Measurements from ENCODE around the gene TCF12. TPM values are rescaled to one million over a fixed set of nuclear protein-coding genes. Genes with fewer than 3 reads are reported as not detected.
A peak's percentile ranks its signal among the peaks of the same experiment; 100 is the strongest.

The TCF12 gene
- total RNA-seq, 2 donors from 2014 or later, result 69.4 to 140 TPM

DNA sequence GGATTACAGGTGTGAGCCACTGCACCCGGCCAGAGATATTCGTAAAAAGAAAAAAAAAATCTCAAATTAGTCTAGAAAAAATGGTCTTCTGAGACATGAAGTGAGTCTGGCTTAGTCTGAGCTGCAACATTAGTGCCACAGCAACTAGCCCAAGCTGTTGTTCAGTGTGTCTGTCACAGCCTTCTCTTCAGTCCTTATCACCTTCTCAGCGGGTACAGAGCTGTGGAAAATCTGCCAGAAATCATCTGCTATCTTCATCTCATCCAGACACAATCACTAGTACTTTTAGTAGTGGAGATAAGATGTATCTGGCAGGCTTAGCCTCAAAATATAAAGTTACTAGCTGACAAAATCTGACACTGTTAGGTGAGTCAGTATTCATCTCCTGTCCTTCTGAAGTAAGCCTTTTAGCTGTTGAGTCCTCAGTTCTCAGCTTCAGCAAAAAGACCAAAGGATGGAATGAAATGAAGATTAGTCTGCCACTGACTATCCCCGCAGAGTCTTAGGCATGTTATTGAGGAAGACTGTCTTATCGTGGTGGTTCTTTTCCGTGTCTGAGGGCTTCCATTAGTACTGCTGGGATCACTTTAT, 337.4 kb downstream of the TCF12 start:
- H3K4me3 Mint-ChIP-seq, result no peak overlapping the region
- H3K27ac Mint-ChIP-seq, result no peak overlapping the region
- no peaks in the 10 kb centered on the region for H3K9me3 Mint-ChIP-seq
- no peaks in the 10 kb centered on the region for H3K4me1 Mint-ChIP-seq (ENCODE audit: low read depth in 2 of 2)
- H3K36me3 Mint-ChIP-seq, result peaks cover 5% of the 10 kb centered on the region
- DNase-seq (ENCODE audit: low spot score) (no peak), ATAC-seq (no peak)
- no peaks in the 10 kb centered on the region for H3K27me3 Mint-ChIP-seq

DNA sequence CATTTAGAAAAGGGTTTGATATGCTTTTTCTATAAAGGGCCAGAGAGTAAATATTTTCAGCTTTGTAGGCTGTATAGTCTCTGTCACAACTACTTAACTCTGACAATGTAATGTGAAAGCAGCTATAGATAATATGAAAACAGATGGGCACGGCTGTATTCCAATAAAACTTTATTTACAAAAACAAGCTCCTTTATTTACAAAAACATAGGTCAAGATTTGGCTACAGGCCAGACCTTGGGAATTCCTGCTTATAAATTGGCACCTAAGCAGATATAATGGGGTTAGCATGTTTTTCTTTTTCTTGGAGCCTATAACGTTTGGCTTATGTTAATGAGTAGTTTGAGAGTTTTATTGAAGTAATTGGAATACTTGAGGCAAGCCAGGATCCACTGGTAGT, 338.5 kb downstream of the TCF12 start:
- Mint-ChIP-seq H3K4me1 (ENCODE audit: low read depth in 2 of 2) (no peaks in the 10 kb centered on the region), H3K4me3 (no peak overlapping the region), H3K27me3 (no peaks in the 10 kb centered on the region), H3K36me3 (peaks cover 6% of the 10 kb centered on the region), H3K9me3 (no peaks in the 10 kb centered on the region), H3K27ac (no peak overlapping the region)
- ATAC-seq, result no peak
- DNase-seq (ENCODE audit: low spot score), result no peak

DNA sequence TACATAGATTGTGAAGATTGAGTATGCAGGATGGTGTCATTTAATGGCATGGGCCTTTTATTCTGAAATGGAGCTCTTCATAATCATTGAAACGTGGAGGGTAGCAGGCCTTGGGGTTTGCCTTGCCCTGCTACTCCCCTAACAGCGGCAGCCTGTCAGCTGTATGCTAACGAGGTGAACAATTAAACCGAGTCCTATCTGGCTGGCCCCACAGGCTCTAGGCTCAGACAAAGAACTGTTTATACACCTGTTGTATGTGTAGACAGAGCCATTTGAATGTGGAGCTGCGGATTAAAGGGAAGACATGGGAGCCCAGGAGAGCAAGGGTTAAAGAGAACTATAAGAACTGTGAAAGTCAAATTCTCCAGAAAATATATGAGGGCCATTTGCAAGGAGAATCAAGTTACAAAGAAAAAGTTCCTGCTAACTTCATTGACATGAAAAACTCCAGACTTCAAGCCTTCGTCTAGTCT, 341.2 kb downstream of the TCF12 start:
- Mint-ChIP-seq H3K27ac (no peak overlapping the region), H3K9me3 (no peaks in the 10 kb centered on the region), H3K36me3 (peaks cover 16% of the 10 kb centered on the region), H3K4me3 (no peak overlapping the region), H3K4me1 (ENCODE audit: low read depth in 2 of 2) (no peaks in the 10 kb centered on the region), H3K27me3 (no peaks in the 10 kb centered on the region)
- DNase-seq (ENCODE audit: low spot score), result no peak
- ATAC-seq, result no peak

DNA sequence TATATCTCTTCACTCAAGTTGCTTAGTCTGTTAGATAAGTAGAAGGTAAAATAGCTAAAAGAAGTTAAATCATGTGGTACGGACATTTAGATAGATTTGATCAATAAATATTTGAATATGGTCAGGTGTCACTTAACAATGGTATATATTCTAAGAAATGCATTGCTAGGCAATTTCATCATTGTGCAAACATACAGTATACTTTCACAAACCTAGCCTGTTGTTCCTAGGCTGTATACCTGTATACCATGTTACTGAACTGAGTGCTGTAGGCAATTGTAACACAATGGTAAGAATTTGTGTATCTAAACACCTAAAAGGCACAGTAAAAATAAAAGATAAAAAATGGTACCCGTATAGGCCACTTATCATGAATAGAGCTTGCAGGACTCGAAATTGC, 345.1 kb downstream of the TCF12 start:
- Mint-ChIP-seq H3K27ac (no peak overlapping the region), H3K9me3 (no peaks in the 10 kb centered on the region), H3K4me3 (no peak overlapping the region), H3K27me3 (no peaks in the 10 kb centered on the region), H3K36me3 (peaks cover 18% of the 10 kb centered on the region), H3K4me1 (ENCODE audit: low read depth in 2 of 2) (no peaks in the 10 kb centered on the region)
- no peak for DNase-seq (ENCODE audit: low spot score)
- no peak for ATAC-seq

DNA sequence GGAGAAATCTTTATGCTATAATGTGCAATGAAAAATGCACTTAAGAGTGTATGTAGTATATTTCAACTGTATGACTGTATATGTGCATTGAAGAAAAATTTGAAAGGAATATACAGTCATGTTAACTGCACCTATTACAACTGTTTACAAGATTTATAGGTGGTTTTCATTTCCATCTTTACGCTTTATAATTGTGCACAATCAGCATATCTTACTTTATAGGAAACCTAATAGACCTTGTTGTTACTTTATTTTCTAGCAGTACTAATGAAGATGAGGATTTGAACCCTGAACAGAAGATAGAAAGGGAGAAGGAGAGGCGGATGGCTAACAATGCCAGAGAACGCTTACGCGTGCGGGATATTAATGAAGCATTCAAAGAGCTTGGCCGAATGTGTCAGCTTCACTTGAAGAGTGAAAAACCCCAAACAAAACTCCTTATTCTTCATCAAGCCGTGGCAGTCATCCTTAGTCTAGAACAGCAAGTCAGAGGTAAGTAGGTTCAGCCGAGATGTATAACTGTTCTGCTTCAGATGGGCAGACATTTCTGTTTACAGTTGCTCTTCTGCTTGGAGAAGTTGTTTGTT, 354.4 kb downstream of the TCF12 start:
- Mint-ChIP-seq H3K27ac (no peak overlapping the region), H3K36me3 (peaks cover 7% of the 10 kb centered on the region), H3K4me1 (ENCODE audit: low read depth in 2 of 2) (peaks cover 7 to 11% of the 10 kb centered on the region in 2 donors), H3K4me3 (no peak overlapping the region), H3K9me3 (no peaks in the 10 kb centered on the region), H3K27me3 (no peaks in the 10 kb centered on the region)
- DNase-seq (ENCODE audit: low spot score) (no peak), ATAC-seq (no peak)

DNA sequence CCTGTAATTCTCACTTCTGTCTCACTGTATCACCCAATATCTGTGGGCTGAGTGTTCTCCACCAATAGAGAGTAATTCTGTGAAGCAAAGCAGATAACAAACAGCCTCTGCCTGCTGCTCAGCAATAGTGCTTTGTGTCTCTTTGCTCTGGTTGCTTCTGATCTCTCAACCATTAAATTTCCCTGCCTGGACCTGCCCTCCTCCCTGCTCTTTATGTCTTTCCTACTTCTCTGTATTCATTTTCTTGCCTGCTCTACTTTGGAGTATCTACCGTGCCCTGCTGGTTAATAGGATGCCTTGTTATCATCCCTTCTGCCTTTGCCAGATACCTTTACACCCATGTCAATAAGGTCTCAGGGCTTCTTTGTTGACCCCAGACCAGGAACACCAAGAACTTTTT, 355.0 kb downstream of the TCF12 start:
- Mint-ChIP-seq H3K9me3 (no peaks in the 10 kb centered on the region), H3K4me3 (no peak overlapping the region), H3K4me1 (ENCODE audit: low read depth in 2 of 2) (peaks cover 7 to 11% of the 10 kb centered on the region in 2 donors), H3K27me3 (no peaks in the 10 kb centered on the region), H3K27ac (no peak overlapping the region), H3K36me3 (peaks cover 7% of the 10 kb centered on the region)
- ATAC-seq (no peak), DNase-seq (ENCODE audit: low spot score) (no peak)

DNA sequence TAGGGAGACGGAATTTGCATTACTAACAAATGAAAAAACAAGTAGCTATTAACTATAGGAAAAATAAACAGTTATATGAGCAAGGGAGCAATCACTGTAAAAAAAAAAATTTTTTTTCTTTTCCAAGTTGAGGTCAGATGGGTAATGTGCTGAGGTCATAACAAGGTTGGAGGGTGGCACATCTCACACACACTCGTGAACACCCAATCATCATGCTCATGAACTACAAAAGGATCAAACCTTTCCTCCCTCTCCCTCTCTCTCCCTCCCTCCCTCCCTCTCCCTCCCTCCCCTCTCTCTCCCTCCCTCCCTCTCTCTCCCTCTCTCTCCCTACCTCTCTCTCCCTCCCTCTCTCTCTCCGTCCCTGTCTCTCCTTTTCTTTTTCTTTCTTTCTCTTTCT, 360.0 kb downstream of the TCF12 start:
- H3K36me3 Mint-ChIP-seq, result peaks cover 15% of the 10 kb centered on the region
- no peak for ATAC-seq
- H3K4me1 Mint-ChIP-seq (ENCODE audit: low read depth in 2 of 2), result peaks cover 0 to 10% of the 10 kb centered on the region in 2 donors
- H3K4me3 Mint-ChIP-seq, result no peak overlapping the region
- DNase-seq (ENCODE audit: low spot score), result no peak
- H3K27me3 Mint-ChIP-seq, result no peaks in the 10 kb centered on the region
- no peak overlapping the region for H3K27ac Mint-ChIP-seq
- no peaks in the 10 kb centered on the region for H3K9me3 Mint-ChIP-seq

DNA sequence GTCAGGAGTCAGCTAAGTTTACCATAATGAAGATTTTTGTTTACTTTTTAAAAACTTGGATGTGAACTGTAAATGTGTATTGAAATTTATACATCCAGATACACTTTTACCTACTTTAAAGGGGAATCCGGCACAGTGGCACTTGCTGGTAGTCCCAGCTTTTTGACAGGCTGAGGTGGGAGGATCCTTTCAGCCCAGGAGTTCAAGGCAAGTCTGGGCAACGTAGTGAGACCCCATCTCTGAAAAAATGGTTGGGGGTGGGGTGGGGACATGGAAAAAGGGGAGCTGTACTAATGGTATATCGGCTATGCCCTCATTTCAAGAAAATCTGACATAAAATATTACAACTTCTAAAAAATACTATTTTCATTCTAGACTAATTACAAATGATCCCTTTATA, 362.0 kb downstream of the TCF12 start:
- peaks cover 17% of the 10 kb centered on the region for H3K36me3 Mint-ChIP-seq
- no peaks in the 10 kb centered on the region for H3K27me3 Mint-ChIP-seq
- H3K4me1 Mint-ChIP-seq (ENCODE audit: low read depth in 2 of 2), result peaks cover 4 to 14% of the 10 kb centered on the region in 2 donors
- DNase-seq (ENCODE audit: low spot score) (no peak), ATAC-seq (no peak)
- no peak overlapping the region for H3K27ac Mint-ChIP-seq
- no peaks in the 10 kb centered on the region for H3K9me3 Mint-ChIP-seq
- no peak overlapping the region for H3K4me3 Mint-ChIP-seq

DNA sequence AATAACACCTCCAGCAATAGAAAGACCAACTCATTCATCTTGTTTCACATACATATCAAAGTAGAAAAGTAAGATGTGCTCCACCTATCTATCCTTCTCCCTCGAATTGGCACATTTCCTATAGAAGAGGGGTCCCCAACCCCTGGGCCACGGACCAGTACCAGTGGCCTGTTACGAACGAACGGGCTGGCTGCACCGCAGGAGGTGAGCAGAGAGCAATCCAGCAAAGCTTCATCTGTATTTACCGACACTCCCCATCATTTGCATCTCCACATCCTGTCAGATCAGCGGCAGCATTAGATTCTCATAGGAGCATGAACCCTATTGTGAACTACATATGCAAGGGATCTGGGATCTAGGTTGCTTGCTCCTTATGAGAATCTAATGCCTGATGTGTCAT, 362.9 kb downstream of the TCF12 start:
- DNase-seq (ENCODE audit: low spot score), result no peak
- Mint-ChIP-seq H3K36me3 (peaks cover 17% of the 10 kb centered on the region), H3K9me3 (no peaks in the 10 kb centered on the region), H3K4me1 (ENCODE audit: low read depth in 2 of 2) (peaks cover 4 to 8% of the 10 kb centered on the region in 2 donors), H3K27ac (no peak overlapping the region), H3K4me3 (no peak overlapping the region), H3K27me3 (no peaks in the 10 kb centered on the region)
- no peak for ATAC-seq

DNA sequence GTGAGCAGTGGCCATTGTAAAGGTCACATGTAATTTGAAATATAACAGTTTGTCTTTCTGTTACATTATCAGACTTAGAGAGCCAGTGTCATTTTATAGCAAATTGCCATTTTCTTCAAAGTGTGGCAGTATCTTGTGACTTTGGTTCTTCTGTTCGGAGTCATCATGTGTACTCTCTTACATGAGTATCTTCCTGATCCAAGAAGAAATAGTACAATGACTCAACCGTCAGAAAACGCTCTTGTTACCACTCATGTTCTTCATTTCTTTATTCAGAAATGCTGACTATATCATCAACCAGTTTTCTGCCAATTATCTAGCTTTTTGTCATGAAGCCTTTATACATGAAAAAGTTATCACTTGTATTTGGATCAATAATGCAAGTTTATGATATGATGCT, 364.2 kb downstream of the TCF12 start:
- H3K27ac Mint-ChIP-seq, result peak overlapping the region in 1 of 2 donors; percentile 56
- H3K4me3 Mint-ChIP-seq, result no peak overlapping the region
- H3K36me3 Mint-ChIP-seq, result peaks cover 17% of the 10 kb centered on the region
- H3K9me3 Mint-ChIP-seq, result no peaks in the 10 kb centered on the region
- DNase-seq (ENCODE audit: low spot score), result no peak
- ATAC-seq, result no peak
- peaks cover 7 to 8% of the 10 kb centered on the region in 2 donors for H3K4me1 Mint-ChIP-seq (ENCODE audit: low read depth in 2 of 2)
- no peaks in the 10 kb centered on the region for H3K27me3 Mint-ChIP-seq

DNA sequence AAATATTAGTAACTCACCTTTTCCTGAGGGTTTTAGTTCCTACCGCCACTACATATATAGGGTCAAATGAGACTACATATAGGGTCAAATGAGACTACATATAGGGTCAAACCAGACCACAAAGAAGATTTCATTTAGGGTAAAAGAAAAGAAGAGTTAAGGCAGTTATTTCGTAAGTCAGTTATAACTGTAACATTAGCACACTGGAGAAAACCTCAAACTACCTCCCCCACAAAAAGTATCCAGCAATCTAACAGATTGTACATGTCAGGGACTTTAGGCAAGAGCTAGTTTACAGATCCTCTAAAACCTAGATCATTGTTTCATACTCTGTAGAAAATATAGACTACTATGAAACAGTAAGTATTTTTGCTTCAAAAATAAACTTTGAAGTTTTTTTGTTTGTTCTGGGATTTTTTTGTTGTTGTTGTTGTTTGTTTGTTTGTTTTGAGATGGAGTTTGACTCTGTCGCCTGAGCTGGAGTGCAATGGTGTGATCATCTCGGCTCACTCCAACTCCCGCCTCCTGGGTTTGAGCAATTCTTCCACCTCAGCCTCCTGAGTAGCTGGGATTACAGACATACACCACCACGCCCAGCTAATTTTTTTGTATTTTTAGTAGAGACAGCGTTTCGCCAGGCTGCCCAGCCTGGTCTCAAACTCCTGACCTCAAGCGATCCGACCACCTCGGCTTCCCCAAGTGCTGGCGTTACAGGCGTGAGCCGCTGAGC, 365.5 kb downstream of the TCF12 start:
- Mint-ChIP-seq H3K27ac (peak overlapping the region; percentile 14 to 56), H3K9me3 (no peaks in the 10 kb centered on the region), H3K27me3 (no peaks in the 10 kb centered on the region), H3K4me3 (no peak overlapping the region), H3K4me1 (ENCODE audit: low read depth in 2 of 2) (peaks cover 7 to 8% of the 10 kb centered on the region in 2 donors), H3K36me3 (peaks cover 14% of the 10 kb centered on the region)
- ATAC-seq, result peak in 1 of 2 donors; percentile 31
- no peak for DNase-seq (ENCODE audit: low spot score)

DNA sequence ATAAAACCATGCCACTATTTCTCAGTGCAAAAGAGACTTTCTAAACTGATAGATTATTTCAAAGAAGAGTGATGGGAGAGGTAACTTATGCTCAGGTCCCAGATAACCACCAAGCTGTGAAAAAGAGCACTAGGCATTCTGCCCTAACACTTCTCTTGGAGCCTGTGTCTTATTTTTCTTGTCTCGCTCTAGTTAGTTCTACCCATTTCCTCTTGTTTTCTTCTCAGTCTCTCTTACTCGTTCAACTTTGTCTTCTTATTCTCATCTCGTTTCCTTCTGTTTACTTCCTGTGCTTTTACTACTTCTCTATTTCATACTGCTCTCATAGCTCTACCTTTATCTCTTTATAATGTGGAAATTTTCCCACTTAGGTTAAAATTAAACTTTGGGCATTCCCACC, 366.1 kb downstream of the TCF12 start:
- Mint-ChIP-seq H3K27me3 (no peaks in the 10 kb centered on the region), H3K4me1 (ENCODE audit: low read depth in 2 of 2) (peaks cover 7 to 8% of the 10 kb centered on the region in 2 donors), H3K9me3 (no peaks in the 10 kb centered on the region), H3K4me3 (no peak overlapping the region), H3K27ac (peak overlapping the region; percentile 14 to 56), H3K36me3 (peaks cover 13% of the 10 kb centered on the region)
- ATAC-seq (no peak), DNase-seq (ENCODE audit: low spot score) (no peak)

DNA sequence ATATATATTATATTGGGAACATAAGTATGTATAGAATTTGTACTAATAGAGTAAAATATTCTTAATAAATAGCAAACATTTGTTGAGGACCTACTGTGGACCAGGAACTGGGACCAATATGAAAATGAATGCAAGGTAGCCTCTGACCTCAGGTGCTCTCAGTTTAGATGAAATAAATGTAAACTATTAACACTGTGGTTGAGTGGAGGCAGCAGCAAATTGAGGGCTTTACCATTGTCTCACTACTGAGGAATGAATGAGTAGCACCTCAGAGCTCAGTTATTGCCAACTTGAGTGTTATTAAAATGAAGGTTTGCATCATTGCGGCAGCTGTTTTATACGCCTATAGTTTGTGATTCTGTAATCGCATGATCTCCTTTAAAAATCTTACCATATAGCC, 366.9 kb downstream of the TCF12 start:
- Mint-ChIP-seq H3K4me3 (no peak overlapping the region), H3K36me3 (peaks cover 13% of the 10 kb centered on the region), H3K27me3 (no peaks in the 10 kb centered on the region), H3K27ac (no peak overlapping the region), H3K4me1 (ENCODE audit: low read depth in 2 of 2) (peaks cover 7 to 8% of the 10 kb centered on the region in 2 donors), H3K9me3 (no peaks in the 10 kb centered on the region)
- ATAC-seq (no peak), DNase-seq (ENCODE audit: low spot score) (no peak)

DNA sequence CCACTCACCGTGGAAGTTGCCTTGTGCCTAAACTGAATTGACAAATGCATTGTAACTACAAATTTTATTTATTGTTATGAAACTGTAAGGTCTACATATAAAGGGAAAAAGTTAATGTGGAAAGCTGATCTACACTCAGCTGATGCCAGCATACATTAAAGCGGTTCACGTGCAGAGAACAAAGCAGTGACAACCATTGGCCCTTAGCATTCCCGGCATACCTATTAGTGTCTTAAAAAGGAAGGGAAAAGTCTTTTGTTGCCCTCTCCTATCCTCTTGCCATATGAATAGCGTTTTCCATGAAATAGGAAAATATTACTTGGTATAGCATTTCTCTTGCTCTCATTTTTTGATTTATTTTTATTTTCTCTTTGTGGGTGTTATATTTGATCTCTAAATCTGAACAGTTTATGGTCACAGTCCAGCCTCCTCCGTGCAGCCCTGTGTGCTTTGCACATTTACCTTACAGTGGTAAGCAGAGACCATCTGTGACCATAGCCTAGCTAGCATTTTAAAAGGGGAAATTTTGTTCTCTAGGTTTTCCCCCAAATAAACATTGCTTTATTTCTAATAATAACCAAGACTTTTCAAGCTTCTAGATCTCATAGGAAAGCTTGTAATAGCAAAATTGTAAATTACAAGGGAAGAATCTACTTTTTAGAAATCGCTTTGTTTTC, 368.1 kb downstream of the TCF12 start:
- ATAC-seq (no peak), DNase-seq (ENCODE audit: low spot score) (no peak)
- Mint-ChIP-seq H3K36me3 (peaks cover 13% of the 10 kb centered on the region), H3K9me3 (no peaks in the 10 kb centered on the region), H3K4me1 (ENCODE audit: low read depth in 2 of 2) (peaks cover 5 to 7% of the 10 kb centered on the region in 2 donors), H3K4me3 (no peak overlapping the region), H3K27ac (no peak overlapping the region), H3K27me3 (no peaks in the 10 kb centered on the region)

All from natural killer cell treated with Interleukin-12 subunit alpha and Interleukin-12 subunit beta and Interleukin-15 and Interleukin-18, amount 100 ng/mL, for 72 hours (primary cell).